SK-N-SH treated with all-trans-retinoic acid at 6 μM for 48 hours (cell line): Measurements from ENCODE around the gene DNAJC30.

Experiments used
- ATAC-seq: fragments of 200-7000 bp; cut with Tn5 transposase; 3 replicates; pipeline ENCODE4 v1.9.1; 2020; ENCODE audit warnings: mild to moderate bottlenecking, moderate library complexity
- BACH2 ChIP-seq: fragments of 250-450 bp; sonication (Bioruptor Pico); IDR thresholded peaks from 2 replicates; pipeline ENCODE4 v1.9.0; 2021; ENCODE audit warnings: mild to moderate bottlenecking, borderline replicate concordance
- CREB5 ChIP-seq: fragments of 250-450 bp; sonication (Bioruptor Pico); IDR thresholded peaks from 2 replicates; pipeline ENCODE4 v1.5.1; 2020; ENCODE audit warnings: low read depth, mild to moderate bottlenecking, moderate library complexity
- CSDC2 ChIP-seq: fragments of 250-450 bp; sonication (Bioruptor Pico); IDR thresholded peaks from 2 replicates; pipeline ENCODE4 v1.5.0; 2020; ENCODE audit warnings: mild to moderate bottlenecking, moderate library complexity
- ESRRG ChIP-seq: fragments of 250-450 bp; sonication (Bioruptor Pico); IDR thresholded peaks from 2 replicates; pipeline ENCODE4 v1.6.1; 2021; ENCODE audit warnings: mild to moderate bottlenecking
- GLIS3 ChIP-seq: fragments of 250-450 bp; sonication (Bioruptor Pico); IDR thresholded peaks from 2 replicates; pipeline ENCODE4 v1.5.0; 2020; ENCODE audit warnings: mild to moderate bottlenecking, moderate library complexity
- ISL1 ChIP-seq: fragments of 250-450 bp; sonication (Bioruptor Pico); IDR thresholded peaks from 2 replicates; pipeline ENCODE4 v2.1.2; 2022; ENCODE audit warnings: mild to moderate bottlenecking, moderate library complexity
- OSR1 ChIP-seq: fragments of 250-450 bp; sonication (Bioruptor Pico); IDR thresholded peaks from 2 replicates; pipeline ENCODE4 v1.8.0; 2022; ENCODE audit warnings: moderate library complexity, mild to moderate bottlenecking, inconsistent platforms
- PATZ1 ChIP-seq: fragments of 250-450 bp; sonication (Bioruptor Pico); IDR thresholded peaks from 2 replicates; pipeline ENCODE4 v1.8.0; 2020; ENCODE audit warnings: mild to moderate bottlenecking, moderate library complexity, borderline replicate concordance
- POU6F1 ChIP-seq: fragments of 250-450 bp; sonication (Bioruptor Pico); IDR thresholded peaks from 2 replicates; pipeline ENCODE4 v1.8.0; 2021; ENCODE audit warnings: low read depth, mild to moderate bottlenecking, moderate library complexity, borderline replicate concordance
- PPARA ChIP-seq: fragments of 250-450 bp; sonication (Bioruptor Pico); IDR thresholded peaks from 2 replicates; pipeline ENCODE4 v1.5.0; 2020; ENCODE audit warnings: mild to moderate bottlenecking, borderline replicate concordance
- RARB ChIP-seq: fragments of 250-450 bp; sonication (Bioruptor Pico); IDR thresholded peaks from 2 replicates; pipeline ENCODE4 v1.8.0; 2021; ENCODE audit warnings: mild to moderate bottlenecking, moderate library complexity
- SNAI2 ChIP-seq: fragments of 250-450 bp; sonication (Bioruptor Pico); IDR thresholded peaks from 2 replicates; pipeline ENCODE4 v1.5.0; 2020; ENCODE audit warnings: mild to moderate bottlenecking, moderate library complexity
- TCF4 ChIP-seq: fragments of 250-450 bp; sonication (Bioruptor Pico); IDR thresholded peaks from 2 replicates; pipeline ENCODE4 v1.8.0; 2021; ENCODE audit warnings: mild to moderate bottlenecking, moderate library complexity, borderline replicate concordance
- TOX ChIP-seq: fragments of 250-450 bp; sonication (Bioruptor Pico); IDR thresholded peaks from 2 replicates; pipeline ENCODE4 v1.8.0; 2021; ENCODE audit warnings: mild to moderate bottlenecking, moderate library complexity, borderline replicate concordance
- ZNF565 ChIP-seq: fragments of 450-650 bp; formaldehyde crosslinking; conservative IDR thresholded peaks from 2 replicates; pipeline ENCODE4 v1.5.0; 2020; ENCODE audit warnings: low read depth, mild to moderate bottlenecking, moderate library complexity
- ZNF70 ChIP-seq: fragments of 450-650 bp; formaldehyde crosslinking; IDR thresholded peaks from 2 replicates; pipeline ENCODE4 v1.5.0; 2020; ENCODE audit warnings: mild to moderate bottlenecking, moderate library complexity
- ZNF8 ChIP-seq: fragments of 450-650 bp; formaldehyde crosslinking; IDR thresholded peaks from 2 replicates; pipeline ENCODE4 v1.5.0; 2020; ENCODE audit warnings: mild to moderate bottlenecking, moderate library complexity
- TF ChIP-seq, protein P1 (sequence below): fragments of 250-450 bp; sonication (Bioruptor Pico); IDR thresholded peaks from 2 replicates; pipeline ENCODE4 v1.5.1; 2021; ENCODE audit warnings: mild to moderate bottlenecking, moderate library complexity

DNAJC30 gene

DNA sequence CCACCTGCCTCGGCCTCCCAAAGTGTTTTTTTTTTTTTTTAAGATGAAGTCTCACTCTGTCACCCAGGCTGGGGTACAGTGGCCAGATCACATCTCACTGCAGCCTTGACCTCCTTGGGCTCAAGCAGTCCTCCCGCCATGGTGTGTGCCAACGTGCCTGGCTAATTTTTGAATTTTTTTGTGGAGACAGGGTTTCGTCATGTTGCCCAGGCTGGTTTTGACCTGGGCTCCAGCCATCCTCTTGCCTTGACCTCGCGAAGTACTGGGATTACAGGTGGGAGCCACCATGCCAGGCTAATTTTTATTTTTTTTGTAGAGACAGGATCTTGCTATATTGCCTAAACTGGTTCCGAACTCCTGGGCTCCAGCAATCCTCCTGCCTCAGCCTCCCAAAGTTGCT is 49.9 kb downstream of the DNAJC30 start:
- ATAC-seq, result no peak
- TF ChIP-seq ESRRG (no peak), ZNF565 (CRISPR knock-in tag) (no peak), ISL1 (CRISPR knock-in tag) (no peak), GLIS3 (CRISPR knock-in tag) (no peak), TOX (CRISPR knock-in tag) (no peak), ZNF8 (CRISPR knock-in tag) (no peak)

DNA sequence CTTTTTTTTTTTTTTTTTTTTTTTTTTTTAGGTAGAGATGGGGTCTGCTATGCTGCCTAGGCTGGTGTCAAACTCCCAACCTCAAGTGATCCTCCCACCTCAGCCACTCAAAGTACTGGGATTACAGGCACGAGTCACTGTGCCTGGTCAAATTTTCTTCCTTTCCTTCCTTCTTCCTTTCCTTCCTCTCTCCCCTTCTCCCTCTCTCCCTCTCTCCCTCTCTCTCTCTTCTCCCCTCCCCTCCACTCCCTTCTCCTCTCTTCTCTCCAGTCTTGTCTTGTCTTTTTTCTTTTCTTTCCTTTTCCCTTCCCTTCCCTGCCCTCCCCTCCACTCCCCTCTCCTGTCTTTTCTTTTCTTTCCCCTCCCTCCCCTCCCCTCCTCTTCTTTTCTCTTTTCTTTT is 51.7 kb downstream of the DNAJC30 start:
- TF ChIP-seq SNAI2 (no peak), TCF4 (no peak), CSDC2 (CRISPR knock-in tag) (no peak), ISL1 (CRISPR knock-in tag) (no peak), RARB (CRISPR knock-in tag) (no peak), BACH2 (CRISPR knock-in tag) (no peak), CREB5 (CRISPR knock-in tag) (no peak), POU6F1 (CRISPR knock-in tag) (no peak), PATZ1 (CRISPR knock-in tag) (no peak), ZNF70 (no peak), OSR1 (CRISPR knock-in tag) (no peak), ZNF565 (CRISPR knock-in tag) (no peak), PPARA (CRISPR knock-in tag) (no peak)
- TF ChIP-seq, protein P1, sequence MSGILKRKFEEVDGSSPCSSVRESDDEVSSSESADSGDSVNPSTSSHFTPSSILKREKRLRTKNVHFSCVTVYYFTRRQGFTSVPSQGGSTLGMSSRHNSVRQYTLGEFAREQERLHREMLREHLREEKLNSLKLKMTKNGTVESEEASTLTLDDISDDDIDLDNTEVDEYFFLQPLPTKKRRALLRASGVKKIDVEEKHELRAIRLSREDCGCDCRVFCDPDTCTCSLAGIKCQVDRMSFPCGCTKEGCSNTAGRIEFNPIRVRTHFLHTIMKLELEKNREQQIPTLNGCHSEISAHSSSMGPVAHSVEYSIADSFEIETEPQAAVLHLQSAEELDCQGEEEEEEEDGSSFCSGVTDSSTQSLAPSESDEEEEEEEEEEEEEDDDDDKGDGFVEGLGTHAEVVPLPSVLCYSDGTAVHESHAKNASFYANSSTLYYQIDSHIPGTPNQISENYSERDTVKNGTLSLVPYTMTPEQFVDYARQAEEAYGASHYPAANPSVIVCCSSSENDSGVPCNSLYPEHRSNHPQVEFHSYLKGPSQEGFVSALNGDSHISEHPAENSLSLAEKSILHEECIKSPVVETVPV (CRISPR knock-in tag), result no peak
- ATAC-seq, result no peak
